ENCODE data around the gene FUZ. TPM values are rescaled to one million over a fixed set of nuclear protein-coding genes. Genes with fewer than 3 reads are reported as not detected.
A peak's percentile ranks its signal among the peaks of the same experiment; 100 is the strongest.

The FUZ gene
- total RNA-seq, 4 donors from 2014 or later = 14.8 to 23.0 (median 20.1) TPM

DNA sequence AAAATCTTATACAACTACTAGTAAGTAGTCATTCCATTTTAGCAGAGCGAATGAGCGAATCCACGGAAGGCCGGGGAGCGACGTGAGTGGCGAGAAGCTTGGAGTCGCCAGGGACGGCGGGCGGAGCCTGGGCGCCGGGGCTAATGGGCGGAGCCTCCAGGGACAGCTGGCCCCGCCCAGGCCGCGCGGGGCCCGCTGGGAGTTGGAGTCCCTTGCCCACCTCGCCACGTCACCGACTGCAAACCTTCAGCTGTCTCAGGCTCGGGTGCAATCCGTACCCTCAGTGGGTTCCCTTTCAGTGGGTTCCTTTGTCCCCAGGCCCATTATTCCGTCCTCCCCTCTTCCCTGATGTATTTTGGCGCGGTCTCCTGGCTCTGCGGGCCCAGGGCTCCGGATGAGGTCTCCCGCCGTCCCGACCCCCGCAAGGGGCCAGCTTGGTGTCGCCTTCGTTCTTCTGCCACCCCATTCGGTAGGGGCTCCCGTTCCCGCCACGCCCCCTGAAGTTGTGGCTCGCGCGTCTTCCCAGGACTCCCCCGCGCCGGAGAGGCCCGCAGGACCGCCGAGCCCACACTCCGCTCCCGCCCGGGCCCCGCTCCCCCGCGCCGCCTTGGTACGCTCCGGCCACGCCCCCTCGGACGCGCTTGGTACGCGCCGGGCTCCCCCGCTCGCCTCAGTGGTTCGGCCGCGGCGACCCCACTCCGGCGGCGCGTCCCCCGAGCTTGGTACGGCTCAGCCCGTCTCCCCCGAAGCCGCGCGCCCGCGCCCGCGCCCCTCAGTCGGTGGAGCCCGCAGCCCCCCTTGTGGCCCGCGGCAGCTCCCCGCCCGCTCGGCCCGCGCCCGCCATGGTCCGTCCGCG, 37.6 kb upstream of the FUZ start, which contains the start of gene PTOV1:
Gene PTOV1, plus strand, starts transcription at position 673 of the 856 bp plus-strand sequence.
- Histone ChIP-seq H3K9me3 (no peaks in the 10 kb centered on the region), H3K4me1 (peaks cover 0 to 43% (median 15%) of the 10 kb centered on the region in 3 donors), H3K4me3 (peak within 1 kb of the TSS; percentile 80 to 98), H3K27me3 (no peaks in the 10 kb centered on the region), H3K36me3 (peaks cover 0 to 15% of the 10 kb centered on the region in 2 donors), H3K27ac (peak within 1 kb of the TSS; percentile 97 to 100 (median 98))
- WGBS, 2 donors (ENCODE audit: low coverage in 1 of 2) = 0 to 1% methylated on average over 2 to 17 of the region's 98 CpGs
- peak; percentile 94 for ATAC-seq
- TF ChIP-seq EP300 (IDR thresholded peaks at IDR 0.05) (no peak), CTCF (IDR thresholded peaks at IDR 0.05) (peak in 1 of 4 experiments; percentile 23), POLR2AphosphoS5 (IDR thresholded peaks at IDR 0.05) (peak; percentile 72), POLR2A (IDR thresholded peaks at IDR 0.05) (peak; percentile 71 to 78)

DNA sequence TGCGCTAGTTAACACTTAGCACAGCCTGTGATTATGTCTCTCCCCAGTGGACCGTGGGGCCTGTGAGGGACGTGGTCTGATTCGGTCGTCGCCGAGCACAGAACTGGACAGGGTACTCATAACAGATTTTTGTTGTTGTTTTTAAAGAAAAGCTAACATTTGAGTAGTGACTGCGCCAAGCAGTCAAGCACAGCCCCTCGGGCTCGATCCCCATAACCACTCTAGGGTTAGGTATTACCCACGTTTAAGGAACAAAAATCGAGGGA, 37.1 kb upstream of the FUZ start:
- peak overlapping the region; percentile 80 to 98 for H3K4me3 ChIP-seq
- peaks cover 0 to 42% (median 15%) of the 10 kb centered on the region in 3 donors for H3K4me1 ChIP-seq
- H3K9me3 ChIP-seq = no peaks in the 10 kb centered on the region
- H3K36me3 ChIP-seq = peaks cover 0 to 10% of the 10 kb centered on the region in 2 donors
- peak overlapping the region; percentile 97 to 100 (median 98) for H3K27ac ChIP-seq
- 13 to 50% methylated on average over 3 to 10 of the region's 12 CpGs for WGBS, 2 donors (ENCODE audit: low coverage in 1 of 2)
- no peaks in the 10 kb centered on the region for H3K27me3 ChIP-seq
- no peak for TF ChIP-seq POLR2AphosphoS5 (IDR thresholded peaks at IDR 0.05)
- no peak for TF ChIP-seq EP300 (IDR thresholded peaks at IDR 0.05)
- TF ChIP-seq CTCF (IDR thresholded peaks at IDR 0.05) = no peak
- no peak for TF ChIP-seq POLR2A (IDR thresholded peaks at IDR 0.05)
- no peak for ATAC-seq

DNA sequence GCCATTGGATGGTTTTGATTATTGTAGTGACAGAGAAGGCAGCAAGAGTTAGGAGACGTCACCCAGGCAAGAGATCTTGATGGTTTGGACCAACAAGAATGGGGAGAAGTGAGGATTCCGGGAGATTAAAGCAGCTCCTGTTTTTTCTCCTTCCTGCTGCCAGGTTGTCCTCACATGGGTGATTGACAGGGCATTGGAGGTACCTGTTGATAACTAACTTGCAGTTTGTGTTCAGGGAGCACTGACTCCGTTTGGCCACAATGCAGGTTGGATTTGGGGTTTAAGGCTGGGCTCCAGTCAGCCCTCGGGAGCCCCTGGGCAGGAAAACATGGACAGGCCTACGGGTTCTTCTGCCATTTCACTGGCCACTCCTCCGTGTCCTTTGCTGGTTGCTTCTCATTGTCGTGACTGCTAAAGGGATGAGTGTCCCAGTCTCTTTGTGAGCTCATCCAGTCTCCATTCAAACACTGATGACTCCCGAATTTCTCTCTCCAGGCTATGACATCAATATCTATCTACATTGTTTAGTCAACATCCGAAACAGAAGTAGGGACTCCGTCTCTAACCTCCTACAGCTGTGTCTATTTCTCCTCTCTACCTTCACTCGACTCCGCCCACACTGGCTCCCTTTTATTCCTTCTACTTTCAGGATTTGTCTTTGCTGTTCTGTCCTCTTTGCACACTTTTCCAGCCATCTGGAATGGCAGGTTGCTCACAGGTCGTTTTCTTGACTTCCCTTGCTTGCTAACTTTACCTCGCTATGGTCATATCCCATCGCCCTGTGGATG, 36.5 kb upstream of the FUZ start:
- WGBS, 2 donors (ENCODE audit: low coverage in 1 of 2) = 85 to 86% methylated on average over 8 to 12 of the region's 15 CpGs
- Histone ChIP-seq H3K36me3 (peaks cover 0 to 4% of the 10 kb centered on the region in 2 donors), H3K9me3 (no peaks in the 10 kb centered on the region), H3K4me1 (peaks cover 0 to 37% (median 15%) of the 10 kb centered on the region in 3 donors), H3K27me3 (no peaks in the 10 kb centered on the region), H3K27ac (peak overlapping the region; percentile 97 to 100 (median 98)), H3K4me3 (peak overlapping the region in 1 of 2 donors; percentile 98)
- TF ChIP-seq CTCF (IDR thresholded peaks at IDR 0.05) = no peak
- TF ChIP-seq EP300 (IDR thresholded peaks at IDR 0.05) = no peak
- no peak for TF ChIP-seq POLR2A (IDR thresholded peaks at IDR 0.05)
- TF ChIP-seq POLR2AphosphoS5 (IDR thresholded peaks at IDR 0.05) = no peak
- ATAC-seq = no peak

DNA sequence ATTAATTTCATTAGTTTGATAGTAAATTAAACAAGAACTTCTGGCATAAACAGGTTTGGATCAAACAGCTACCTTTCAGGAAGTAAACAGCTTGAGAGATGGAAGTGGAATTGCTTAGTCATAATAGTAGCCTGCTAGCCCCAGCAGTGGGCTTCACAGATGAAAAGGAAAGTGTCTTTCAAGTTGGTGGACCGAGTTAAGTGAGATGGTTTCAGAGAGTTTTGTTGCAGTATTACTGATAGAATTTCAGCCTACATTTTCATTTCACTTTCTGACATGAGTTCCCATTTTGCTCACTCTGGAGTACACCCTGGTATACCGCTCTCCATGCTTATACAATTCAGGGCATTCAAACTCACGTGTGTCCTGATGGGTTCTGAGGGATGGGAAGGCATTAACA, 35.8 kb upstream of the FUZ start:
- H3K4me1 ChIP-seq = peaks cover 0 to 30% (median 15%) of the 10 kb centered on the region in 3 donors
- no peak overlapping the region for H3K4me3 ChIP-seq
- WGBS, 2 donors (ENCODE audit: low coverage in 1 of 2) = 97 to 100% methylated on average over 1 to 3 of the region's 3 CpGs
- H3K9me3 ChIP-seq = no peaks in the 10 kb centered on the region
- ATAC-seq = no peak
- no peaks in the 10 kb centered on the region for H3K36me3 ChIP-seq
- TF ChIP-seq CTCF (IDR thresholded peaks at IDR 0.05) = no peak
- TF ChIP-seq POLR2AphosphoS5 (IDR thresholded peaks at IDR 0.05) = no peak
- no peak for TF ChIP-seq EP300 (IDR thresholded peaks at IDR 0.05)
- TF ChIP-seq POLR2A (IDR thresholded peaks at IDR 0.05) = no peak
- no peaks in the 10 kb centered on the region for H3K27me3 ChIP-seq
- H3K27ac ChIP-seq = no peak overlapping the region

Measured in gastroesophageal sphincter (tissue), 4 donors.